Left forelimb (tissue), 1 donor: Measurements from ENCODE around the gene SIX2.
"Not testable (repeated sequence)": the region's sequence is repeated elsewhere in the genome, so short reads cannot be mapped to it uniquely, and the experiment has no call there.

Experiments used
- DNase-seq: peaks from one replicate; pipeline ENCODE4 v3.0.0-alpha.2; 2018; ENCODE audit warnings: low spot score

SIX2 gene

GRCh38 chr2:45009303-45009927 lies at the start of gene SIX2:
Gene SIX2, minus strand, starts transcription at chr2:45009452. Its CDS starts 342 bp downstream, at chr2:45009110.
- peak; percentile 95 for DNase-seq

DNA sequence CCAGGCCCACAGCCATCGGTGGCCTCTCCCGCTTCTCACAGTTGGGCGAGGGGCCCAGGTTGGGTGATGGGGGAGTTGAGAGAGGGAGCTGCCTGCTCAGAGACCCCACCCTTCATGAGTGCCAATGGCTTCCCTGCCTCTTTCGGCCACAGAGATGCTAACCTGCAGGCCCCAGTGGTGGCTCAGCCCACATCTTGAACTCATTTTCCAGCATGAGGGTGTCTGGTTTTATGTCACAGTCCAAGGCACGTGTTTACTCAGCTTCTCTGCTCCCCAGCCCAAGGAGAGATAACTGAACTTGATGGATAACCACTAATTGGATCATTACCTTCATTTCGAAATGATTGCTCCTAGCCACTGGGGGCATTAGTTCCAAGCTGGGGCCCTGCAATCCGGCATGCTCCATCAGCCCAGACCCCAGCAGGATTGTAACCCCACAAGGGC lies 45.9 kb upstream of the SIX2 start:
- DNase-seq: peak; percentile 63

- DNase-seq: peak; percentile 23
Observed at GRCh38 chr2:45053966-45054365, 44.7 kb upstream of the SIX2 start.

DNA sequence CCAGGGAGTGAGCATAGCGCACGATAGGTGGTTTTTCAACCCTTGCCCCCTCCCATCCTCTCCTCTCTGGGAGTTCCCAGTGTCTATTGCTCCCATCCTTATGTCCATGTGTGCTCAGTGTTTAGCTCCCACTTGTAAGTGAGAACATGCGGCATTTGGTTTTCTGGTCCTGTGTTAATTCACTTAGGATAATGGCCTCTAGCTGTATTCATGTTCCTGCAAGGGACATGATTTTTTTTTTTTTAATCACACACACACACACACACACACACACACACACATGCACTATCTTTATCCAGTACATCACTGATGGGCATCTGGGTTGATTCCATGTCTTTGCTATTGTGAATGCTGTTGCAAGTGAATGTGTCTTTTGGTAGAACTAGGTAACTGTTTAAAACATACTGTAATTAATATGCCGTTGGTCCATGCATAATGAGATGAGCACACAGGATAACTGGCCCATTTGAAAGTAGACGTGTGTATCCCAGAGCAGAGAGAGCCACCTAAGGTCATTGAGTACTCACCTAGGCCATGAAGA lies 43.2 kb upstream of the SIX2 start:
- no peak for DNase-seq

DNA sequence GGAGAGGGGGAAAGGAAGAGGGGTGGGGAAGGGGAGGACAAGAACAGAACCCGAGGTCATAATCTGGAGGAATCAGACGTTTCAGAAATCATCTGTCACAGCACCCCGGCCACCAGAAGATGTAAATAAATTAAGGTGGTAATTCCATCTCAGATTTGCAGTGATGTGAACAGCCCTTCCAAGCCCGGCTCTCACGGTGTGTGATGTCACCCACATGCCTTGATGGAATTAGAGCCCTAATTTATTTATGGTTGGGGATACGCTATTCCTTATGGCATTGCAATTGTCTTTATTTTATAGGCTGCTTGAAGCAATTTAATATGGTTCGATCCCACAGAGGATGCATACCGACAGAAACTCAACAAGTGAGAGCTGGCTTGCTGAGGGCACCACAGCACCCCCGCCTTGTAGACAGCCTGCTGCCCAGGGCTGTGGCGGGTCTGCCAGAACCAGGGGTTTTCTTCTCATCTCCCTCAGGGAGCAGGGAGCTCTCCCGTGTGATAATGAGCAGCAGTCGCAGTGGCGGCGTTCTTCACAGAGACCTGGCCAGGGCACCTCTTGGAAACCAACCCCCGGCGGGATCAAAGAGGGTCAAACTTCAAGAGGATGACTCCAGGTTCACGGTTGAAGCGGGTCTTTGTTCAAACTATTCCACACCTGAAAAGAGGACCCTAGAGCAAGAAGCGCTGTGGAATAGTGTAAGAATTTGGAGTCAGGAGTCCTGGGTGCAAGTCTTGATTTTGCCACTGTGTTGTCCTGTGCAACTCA lies 40.5 kb upstream of the SIX2 start:
- DNase-seq: no peak

GRCh38 chr2:45047301-45047700 lies 38.0 kb upstream of the SIX2 start:
- no peak for DNase-seq

DNA sequence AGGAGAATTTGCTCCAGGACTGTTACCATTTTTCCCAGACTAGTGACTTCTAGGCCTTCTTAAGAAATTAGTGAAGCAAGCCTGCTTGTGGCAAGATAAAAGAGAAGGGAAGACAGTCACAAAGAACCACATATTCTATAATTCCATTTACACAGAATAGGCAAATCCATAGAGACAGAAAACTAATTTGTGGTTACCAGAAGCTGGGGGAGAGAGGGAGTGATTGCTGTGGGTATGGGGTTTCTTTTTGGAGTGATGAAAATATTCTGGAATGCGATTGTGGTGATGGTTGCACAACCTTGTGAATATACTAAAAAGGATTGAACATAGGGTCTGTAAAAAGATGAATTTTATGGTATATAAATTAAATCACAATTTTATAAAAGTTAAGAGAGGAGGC lies 37.5 kb upstream of the SIX2 start:
- DNase-seq: no peak

DNA sequence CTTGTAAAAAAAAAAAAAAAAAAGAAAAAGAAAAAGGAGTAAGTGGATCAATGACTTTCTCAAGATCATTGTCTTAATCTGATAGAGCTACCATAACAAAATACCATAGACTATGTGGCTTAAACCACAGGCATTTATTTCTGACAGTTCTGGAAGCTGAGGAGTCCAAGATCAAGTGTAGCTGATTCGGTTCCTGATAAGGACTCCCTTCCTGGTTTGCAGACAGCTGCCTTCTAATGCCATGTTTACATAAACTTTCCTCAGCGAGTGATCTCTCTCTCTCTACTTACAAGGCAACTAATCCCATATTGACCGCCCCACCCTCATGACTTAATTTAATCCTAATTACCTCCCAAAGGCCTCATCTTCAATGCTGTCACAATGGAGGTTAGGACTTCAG lies 36.5 kb upstream of the SIX2 start:
- no peak for DNase-seq

GRCh38 chr2:45044916-45045315 lies 35.7 kb upstream of the SIX2 start:
- DNase-seq: no peak

- no peak for DNase-seq
Observed at GRCh38 chr2:45043174-45043573, 33.9 kb upstream of the SIX2 start.

GRCh38 chr2:45042401-45042800 lies 33.1 kb upstream of the SIX2 start:
- DNase-seq: no peak

DNA sequence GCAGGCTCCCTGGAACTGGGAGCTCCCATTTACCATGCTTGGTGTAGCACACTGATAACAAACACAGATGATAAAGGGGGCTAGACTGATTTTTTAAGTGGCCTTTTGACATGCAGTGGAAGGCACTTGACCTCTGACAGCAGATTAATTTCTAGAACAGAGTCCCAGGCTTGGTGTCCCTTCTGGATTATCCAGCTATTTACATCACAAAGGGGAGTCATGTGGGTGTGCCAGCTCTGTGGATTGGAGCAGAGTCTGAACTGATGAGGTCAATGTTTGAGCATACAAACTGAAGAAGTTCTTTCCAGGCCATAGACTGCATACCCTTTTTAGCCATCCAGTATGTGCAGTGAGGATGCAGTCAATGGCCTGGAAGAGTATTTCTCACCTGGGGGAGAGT lies 31.5 kb upstream of the SIX2 start:
- no peak for DNase-seq

DNA sequence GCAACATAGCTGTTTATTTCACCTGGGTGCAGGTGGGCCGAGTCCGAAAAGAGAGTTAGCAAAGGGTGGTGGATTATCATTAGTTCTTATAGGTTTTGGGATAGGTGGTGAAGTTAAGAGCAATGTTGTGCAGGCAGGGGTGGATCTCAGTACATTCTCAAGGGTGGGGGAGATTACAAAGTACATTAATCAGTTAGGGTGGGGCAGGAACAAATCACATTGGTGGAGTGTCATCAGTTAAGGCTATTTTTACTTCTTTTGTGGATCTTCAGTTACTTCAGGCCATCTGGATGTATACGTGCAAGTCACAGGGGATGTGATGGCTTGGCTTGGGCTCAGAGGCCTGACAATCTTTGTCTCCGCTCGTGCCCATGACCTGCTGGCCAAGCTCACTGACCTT lies 30.6 kb upstream of the SIX2 start:
- not testable (repeated sequence) for DNase-seq

- DNase-seq: not testable (repeated sequence)
Observed at GRCh38 chr2:45038861-45039260, 29.6 kb upstream of the SIX2 start.

DNA sequence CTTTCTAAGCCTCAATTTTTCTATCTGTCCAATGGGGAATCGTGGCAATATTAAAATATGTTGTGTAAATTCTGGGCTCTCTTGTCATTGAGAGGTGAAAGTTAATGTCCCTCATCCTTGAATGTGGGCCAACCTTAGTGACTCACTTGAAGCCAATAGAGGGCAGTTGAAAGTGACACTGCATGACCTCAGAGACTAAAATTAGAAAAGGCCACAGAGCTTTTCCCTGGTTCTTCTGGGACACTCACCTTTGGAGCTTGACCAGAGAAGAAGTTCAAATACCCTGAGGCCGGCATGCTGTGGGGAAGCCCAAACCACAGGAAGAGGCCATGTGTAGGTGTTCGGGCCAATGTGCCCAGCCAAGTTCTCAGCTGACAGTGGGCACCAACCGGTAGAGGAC lies 24.1 kb upstream of the SIX2 start:
- DNase-seq: no peak

- no peak for DNase-seq
Observed at GRCh38 chr2:45031028-45031427, 21.8 kb upstream of the SIX2 start.

DNA sequence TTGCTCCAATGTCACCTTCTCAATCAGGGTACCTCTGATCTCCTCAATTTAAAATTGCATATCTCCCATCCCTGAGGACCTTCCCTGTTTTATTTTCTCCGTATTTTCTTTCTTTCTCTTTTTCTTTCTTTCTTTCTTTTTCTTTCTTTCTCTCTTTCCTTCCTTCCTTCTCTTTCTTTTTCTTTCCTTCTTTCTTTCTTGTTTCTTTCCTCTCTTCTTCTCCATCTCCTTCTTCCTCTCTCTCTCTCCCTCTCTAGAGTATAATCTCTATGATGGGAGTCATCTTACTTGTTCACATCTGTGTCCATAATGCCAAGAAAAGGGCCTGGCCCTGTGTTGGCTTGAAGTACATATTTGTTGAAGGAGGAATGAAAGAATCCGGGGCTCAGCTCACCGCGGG lies 21.3 kb upstream of the SIX2 start:
- no peak for DNase-seq

- DNase-seq: no peak
Observed at GRCh38 chr2:45029215-45029614, 20.0 kb upstream of the SIX2 start.

DNA sequence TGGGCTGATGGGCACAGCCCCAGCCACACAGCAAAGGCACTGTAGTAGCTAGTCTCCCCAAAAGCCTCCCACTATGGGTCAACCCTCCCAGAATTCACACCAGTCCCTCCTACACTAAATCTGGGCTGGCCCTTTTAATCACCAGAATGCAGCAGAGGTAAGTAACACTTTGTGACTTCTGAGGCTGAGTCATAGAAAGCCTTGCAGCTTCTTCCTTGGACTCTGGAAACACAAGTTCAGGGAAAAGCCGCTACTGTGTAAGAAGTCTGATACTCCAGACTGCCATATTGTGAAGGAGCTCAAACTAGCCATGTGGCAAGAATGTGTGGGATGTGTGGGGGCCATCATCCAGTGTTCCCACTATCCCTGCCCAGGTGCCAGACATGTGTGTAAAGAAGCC lies 19.0 kb upstream of the SIX2 start:
- DNase-seq: no peak

- DNase-seq: no peak
Observed at GRCh38 chr2:45026924-45027450, 17.7 kb upstream of the SIX2 start.

GRCh38 chr2:45024600-45025291 lies 15.5 kb upstream of the SIX2 start:
- DNase-seq: no peak

- DNase-seq: no peak
Observed at GRCh38 chr2:45024097-45024496, 14.8 kb upstream of the SIX2 start.

DNA sequence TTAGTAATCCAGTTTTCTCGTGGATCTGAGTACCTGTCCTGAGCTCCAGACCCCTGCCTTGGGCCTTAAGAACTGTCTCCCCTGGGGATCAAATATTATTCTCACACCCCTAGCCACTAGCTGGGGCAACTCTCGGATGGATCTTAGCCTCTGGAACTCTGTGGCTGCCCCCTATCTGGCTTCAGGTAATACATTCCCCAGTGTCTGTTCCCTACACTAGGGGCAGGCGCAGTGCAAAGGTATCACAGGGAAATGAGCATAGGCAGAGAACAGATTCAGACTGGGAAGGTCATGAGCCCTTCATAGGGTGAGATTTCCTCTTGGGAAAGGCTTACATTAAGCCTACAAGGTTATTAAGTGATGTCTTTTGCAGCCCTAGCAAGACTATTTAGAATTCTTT lies 11.2 kb upstream of the SIX2 start:
- DNase-seq: no peak
